Right cardiac atrium (tissue), 5 donors: ENCODE measurements around the gene INTS1. TPM values are rescaled to one million over a fixed set of nuclear protein-coding genes. Genes with fewer than 3 reads are reported as not detected.
A peak's percentile ranks its signal among the peaks of the same experiment; 100 is the strongest.

ENCODE experiments used
- ATAC-seq, 2 donors: fragments of 200-7000 bp; cut with Tn5 transposase; one replicate each; pipeline versions ENCODE4 v1.8.0 to v1.9.1; 2020; ENCODE audit warnings: moderate library complexity in 2 of 2, mild to moderate bottlenecking in 1 of 2
- DNase-seq, 3 donors: peaks; one replicate each; pipeline ENCODE4 v3.0.0-alpha.2; 2020
- H3K27ac ChIP-seq: one replicate; pipeline ENCODE4 v1.5.1; 2013; ENCODE audit warnings: mild to moderate bottlenecking, low read length, control low read depth, moderate library complexity
- H3K27me3 ChIP-seq: one replicate; pipeline ENCODE4 v1.6.1; 2013; ENCODE audit not compliant: control insufficient read depth, insufficient read depth
- H3K4me1 ChIP-seq: one replicate; pipeline ENCODE4 v1.6.1; 2013; ENCODE audit warnings: low read length; ENCODE audit not compliant: control insufficient read depth, insufficient read depth
- H3K4me3 ChIP-seq: one replicate; pipeline ENCODE4 v1.5.1; 2013; ENCODE audit warnings: low read length, control low read depth
- H3K9me3 ChIP-seq: one replicate; pipeline ENCODE4 v1.6.1; 2013; ENCODE audit warnings: low read length; ENCODE audit not compliant: control insufficient read depth
- WGBS: extraction: QIAGEN DNeasy Blood & Tissue Kit; methylation state at CpG from one replicate; pipeline ENCODE4 v1.1.7; 2013; 5-methylcytosine and 5-hydroxymethylcytosine counted together
- intact Hi-C, 4 donors: fragments of 100-400 bp; cut with DNase I; formaldehyde crosslinking; loops; one replicate each; pipeline versions ENCODE4 v1.11.0 to v1.14.0; 2022 to 2023
- polyA plus RNA-seq: library from polyadenylated mRNA; stranded (reverse); fragments of 200-250 nt; gene quantifications from one replicate; pipeline ENCODE4 v1.2.3, GENCODE V29; 2013
- total RNA-seq, 4 donors: library from RNA; stranded (reverse); fragmentation: NEBNext Ultra II Directional; extraction: Animal tissue kit (Norgen Biotek cat#: 25700); gene quantifications; one replicate each; pipeline ENCODE4 v1.2.1, GENCODE V29; 2021
- donor health status: healthy with polysubstance abuse.
- donor health status: DM: no; HTN: yes; CAD: no.
- donor health status: DM: no; HTN: no; CAD: no.
- donor health status: DM: no; HTN: yes; CAD: no; lungs with severe emphysema.
- donor health status: DM: yes; HTN: yes; CAD: no.

INTS1 gene
- total and polyA plus RNA-seq, 5 donors: 30.6 to 48.3 (median 45.6) TPM

GRCh38 chr7:1424041-1424440 lies 80.1 kb downstream of the INTS1 start:
- H3K4me3 ChIP-seq: no peak overlapping the region
- ATAC-seq (no peak), DNase-seq (no peak)
- intact Hi-C loops: no loop called here
- WGBS: 75% methylated on average over 12 of the region's 12 CpGs
- no peaks in the 10 kb centered on the region for H3K9me3 ChIP-seq
- no peaks in the 10 kb centered on the region for H3K4me1 ChIP-seq
- no peaks in the 10 kb centered on the region for H3K27me3 ChIP-seq
- H3K27ac ChIP-seq: no peak overlapping the region

- ATAC-seq (no peak), DNase-seq (no peak)
- Histone ChIP-seq H3K27me3 (no peaks in the 10 kb centered on the region), H3K4me1 (no peaks in the 10 kb centered on the region), H3K27ac (no peak overlapping the region), H3K9me3 (no peaks in the 10 kb centered on the region), H3K4me3 (no peak overlapping the region)
- intact Hi-C loops: no loop called here
- 61% methylated on average over 5 of the region's 5 CpGs for WGBS
These were observed 80.9 kb downstream of the INTS1 start for GRCh38 chr7:1423264-1423811.

- intact Hi-C loops: no loop called here
- WGBS: 28% methylated on average over 24 of the region's 24 CpGs
- Histone ChIP-seq H3K4me1 (no peaks in the 10 kb centered on the region), H3K4me3 (no peak overlapping the region), H3K9me3 (no peaks in the 10 kb centered on the region), H3K27me3 (no peaks in the 10 kb centered on the region), H3K27ac (no peak overlapping the region)
- peak in 2 of 3 donors; percentile 59 to 60 for DNase-seq
- no peak for ATAC-seq
These were observed 81.5 kb downstream of the INTS1 start for GRCh38 chr7:1422512-1423263.

- ATAC-seq: no peak
- intact Hi-C loops: no loop called here
- Histone ChIP-seq H3K27ac (no peak overlapping the region), H3K9me3 (no peaks in the 10 kb centered on the region), H3K4me1 (no peaks in the 10 kb centered on the region), H3K4me3 (no peak overlapping the region), H3K27me3 (no peaks in the 10 kb centered on the region)
- 86% methylated on average over 8 of the region's 8 CpGs for WGBS
- no peak for DNase-seq
These were observed 82.2 kb downstream of the INTS1 start for GRCh38 chr7:1421946-1422345.

- Histone ChIP-seq H3K4me3 (no peak overlapping the region), H3K27ac (no peak overlapping the region), H3K4me1 (no peaks in the 10 kb centered on the region), H3K9me3 (no peaks in the 10 kb centered on the region), H3K27me3 (no peaks in the 10 kb centered on the region)
- intact Hi-C loops: no loop called here
- ATAC-seq (no peak), DNase-seq (no peak)
- WGBS: 86% methylated on average over 41 of the region's 41 CpGs
These were observed 83.0 kb downstream of the INTS1 start for GRCh38 chr7:1421020-1421790.

Other genes with a start within 250 kb of the INTS1 start
- gene MICALL2, start 44.9 kb downstream of the INTS1 start, total RNA-seq: 10 to 100 TPM in 3 of 4 donors, 1 to 10 TPM in 1; 9.7 to 18.7 (median 13.4) TPM
- gene MICALL2, start 44.9 kb downstream of the INTS1 start, polyA plus RNA-seq: 13.0 TPM
- gene MAFK, start 26.3 kb upstream of the INTS1 start, total RNA-seq: 10 to 100 TPM; 43.6 to 69.3 (median 55.9) TPM
- 73.8 TPM for gene MAFK, start 26.3 kb upstream of the INTS1 start, polyA plus RNA-seq
- gene TMEM184A, start 51.8 kb upstream of the INTS1 start, total RNA-seq: under 1 TPM in 3 of 4 donors, not detected in 1; 0.26 to 0.62 (median 0.49) TPM
- gene TMEM184A, start 51.8 kb upstream of the INTS1 start, polyA plus RNA-seq: 0.38 TPM
- gene PSMG3, start 65.6 kb upstream of the INTS1 start, total RNA-seq: 10 to 100 TPM; 11.6 to 16.2 (median 13.9) TPM
- gene PSMG3, start 65.6 kb upstream of the INTS1 start, polyA plus RNA-seq: 27.6 TPM
- 10 to 100 TPM; 11.8 to 13.7 (median 13.0) TPM for gene ELFN1, start 165.9 kb upstream of the INTS1 start, total RNA-seq
- 9.1 TPM for gene ELFN1, start 165.9 kb upstream of the INTS1 start, polyA plus RNA-seq